HCT116 (cell line): ENCODE results near the gene ARL6.

Experiments used
- EZH2 ChIP-seq: fragments of 200-600 bp; sonication (generic); IDR thresholded peaks from 2 replicates; pipeline ENCODE4 v1.6.1; 2017; ENCODE audit warnings: antibody characterized with exemption, mixed run types
- POLR2A ChIP-seq: IDR thresholded peaks from 2 replicates; pipeline ENCODE4 v1.7.0; 2011; ENCODE audit warnings: borderline replicate concordance; ENCODE audit not compliant: insufficient read depth, insufficient read length; ENCODE audit errors: extremely low read depth
- POLR2AphosphoS5 ChIP-seq: IDR thresholded peaks from 2 replicates; pipeline ENCODE4 v1.6.1; 2011; ENCODE audit warnings: mild to moderate bottlenecking, low read depth, low read length, moderate library complexity

DNA sequence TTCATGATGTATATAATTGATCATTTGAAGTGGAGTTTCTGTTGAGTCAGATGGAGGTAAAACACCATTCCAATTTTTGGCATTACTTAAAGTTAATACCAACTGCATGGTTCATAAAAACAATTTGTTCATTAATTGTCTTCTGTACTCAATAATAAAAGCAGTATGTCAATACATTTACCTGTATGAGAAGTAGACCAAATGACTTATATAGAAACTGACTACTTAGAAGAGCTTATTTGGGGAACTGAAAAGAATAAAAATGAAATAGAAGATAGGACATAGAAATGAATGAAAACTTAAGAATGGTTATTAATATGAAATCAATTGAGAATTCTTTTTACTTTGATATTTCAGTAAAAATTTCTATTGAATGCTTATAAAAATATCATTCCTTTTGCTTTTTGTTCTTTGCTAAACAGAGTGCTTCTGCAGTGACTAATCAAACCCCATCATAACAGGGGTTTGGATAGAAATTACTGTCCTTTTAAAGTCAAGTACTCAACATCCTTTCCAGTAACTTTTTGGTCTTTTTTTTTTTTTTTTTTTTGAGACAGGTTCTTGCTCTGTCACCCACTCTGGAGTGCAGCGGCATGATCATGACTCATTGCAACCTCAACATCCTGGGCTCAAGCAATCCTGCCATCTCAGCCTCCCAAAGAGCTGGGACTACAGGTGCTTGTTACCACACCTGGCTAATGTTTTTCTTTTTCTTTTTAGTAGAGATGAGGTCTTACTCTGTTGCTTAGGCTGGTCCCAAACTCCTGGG, 50.8 kb downstream of the ARL6 start:
- TF ChIP-seq EZH2 (no peak), POLR2AphosphoS5 (no peak), POLR2A (no peak)
